ENCODE data around the gene TNFSF12.

TNFSF12 gene, protein sequence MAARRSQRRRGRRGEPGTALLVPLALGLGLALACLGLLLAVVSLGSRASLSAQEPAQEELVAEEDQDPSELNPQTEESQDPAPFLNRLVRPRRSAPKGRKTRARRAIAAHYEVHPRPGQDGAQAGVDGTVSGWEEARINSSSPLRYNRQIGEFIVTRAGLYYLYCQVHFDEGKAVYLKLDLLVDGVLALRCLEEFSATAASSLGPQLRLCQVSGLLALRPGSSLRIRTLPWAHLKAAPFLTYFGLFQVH

GRCh38 chr17:7548585-7549400, at the start of gene TNFSF12:
Gene TNFSF12, plus strand, starts transcription at chr17:7549058. Its CDS starts 96 bp downstream, at chr17:7549154.
- no peak for DNase-seq

DNA sequence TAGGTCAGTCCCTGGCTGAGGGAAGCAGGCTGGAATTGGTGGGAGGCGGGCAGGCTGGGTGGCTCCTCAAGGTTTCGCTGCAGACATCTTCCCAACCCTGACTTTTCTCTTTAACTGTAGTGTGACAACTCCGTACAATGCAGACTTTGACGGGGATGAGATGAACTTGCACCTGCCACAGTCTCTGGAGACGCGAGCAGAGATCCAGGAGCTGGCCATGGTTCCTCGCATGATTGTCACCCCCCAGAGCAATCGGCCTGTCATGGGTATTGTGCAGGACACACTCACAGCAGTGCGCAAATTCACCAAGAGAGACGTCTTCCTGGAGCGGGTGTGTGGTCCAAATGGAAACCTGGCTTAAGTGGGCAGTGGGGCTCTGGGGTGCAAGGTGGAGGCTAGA, 49.7 kb upstream of the TNFSF12 start:
- DNase-seq = no peak

GRCh38 chr17:7501729-7502128, 47.1 kb upstream of the TNFSF12 start:
- no peak for DNase-seq

DNA sequence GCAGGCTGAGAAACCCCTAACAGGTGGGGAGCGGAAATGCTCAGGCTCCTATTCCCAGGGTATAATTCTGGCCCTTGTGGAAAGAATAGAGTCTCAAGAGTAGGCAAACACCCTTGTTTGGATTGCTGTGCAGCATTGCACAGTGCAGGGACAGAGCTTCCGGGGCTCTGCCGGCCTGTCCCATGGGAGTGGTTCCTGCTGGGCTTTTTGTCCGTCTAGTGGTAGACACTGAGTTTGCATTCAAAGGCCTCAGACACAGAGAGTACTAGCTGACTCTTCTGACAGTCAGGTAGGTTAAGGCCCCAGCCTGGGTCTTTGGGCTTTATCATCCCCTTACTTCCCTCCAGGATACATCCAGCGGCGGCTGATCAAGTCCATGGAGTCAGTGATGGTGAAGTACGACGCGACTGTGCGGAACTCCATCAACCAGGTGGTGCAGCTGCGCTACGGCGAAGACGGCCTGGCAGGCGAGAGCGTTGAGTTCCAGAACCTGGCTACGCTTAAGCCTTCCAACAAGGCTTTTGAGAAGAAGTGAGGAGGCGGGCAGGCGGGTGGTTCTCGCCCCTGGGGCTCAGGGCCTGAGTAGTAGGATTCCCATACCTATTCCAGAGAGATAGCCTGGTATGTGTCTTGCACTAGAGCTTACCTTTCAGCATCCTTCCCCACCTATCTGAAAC, 46.5 kb upstream of the TNFSF12 start:
- no peak for DNase-seq

GRCh38 chr17:7502987-7503386, 45.9 kb upstream of the TNFSF12 start:
- no peak for DNase-seq

DNA sequence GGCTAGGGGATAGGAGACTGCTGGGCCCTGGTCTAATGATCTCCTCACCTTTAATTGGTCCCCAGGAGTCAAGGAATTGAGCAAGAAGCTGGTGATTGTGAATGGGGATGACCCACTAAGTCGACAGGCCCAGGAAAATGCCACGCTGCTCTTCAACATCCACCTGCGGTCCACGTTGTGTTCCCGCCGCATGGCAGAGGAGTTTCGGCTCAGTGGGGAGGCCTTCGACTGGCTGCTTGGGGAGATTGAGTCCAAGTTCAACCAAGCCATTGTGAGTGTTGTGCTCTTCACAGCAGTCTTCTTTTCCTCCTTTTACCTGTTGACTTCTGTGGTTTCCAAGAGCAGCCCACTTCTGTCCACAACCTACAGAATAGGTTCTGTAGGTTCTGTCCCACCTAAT, 45.3 kb upstream of the TNFSF12 start:
- DNase-seq = no peak

DNA sequence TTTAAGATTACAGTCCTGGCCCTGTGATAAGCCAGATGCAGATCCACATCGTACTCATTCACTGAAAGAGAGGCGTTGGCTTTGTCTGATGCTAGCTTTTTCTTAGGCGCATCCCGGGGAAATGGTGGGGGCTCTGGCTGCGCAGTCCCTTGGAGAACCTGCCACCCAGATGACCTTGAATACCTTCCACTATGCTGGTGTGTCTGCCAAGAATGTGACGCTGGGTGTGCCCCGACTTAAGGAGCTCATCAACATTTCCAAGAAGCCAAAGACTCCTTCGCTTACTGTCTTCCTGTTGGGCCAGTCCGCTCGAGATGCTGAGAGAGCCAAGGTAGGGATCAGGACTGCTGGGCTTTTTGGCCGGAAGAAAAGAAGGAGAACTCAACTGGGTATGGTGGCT, 40.7 kb upstream of the TNFSF12 start:
- DNase-seq = no peak

DNA sequence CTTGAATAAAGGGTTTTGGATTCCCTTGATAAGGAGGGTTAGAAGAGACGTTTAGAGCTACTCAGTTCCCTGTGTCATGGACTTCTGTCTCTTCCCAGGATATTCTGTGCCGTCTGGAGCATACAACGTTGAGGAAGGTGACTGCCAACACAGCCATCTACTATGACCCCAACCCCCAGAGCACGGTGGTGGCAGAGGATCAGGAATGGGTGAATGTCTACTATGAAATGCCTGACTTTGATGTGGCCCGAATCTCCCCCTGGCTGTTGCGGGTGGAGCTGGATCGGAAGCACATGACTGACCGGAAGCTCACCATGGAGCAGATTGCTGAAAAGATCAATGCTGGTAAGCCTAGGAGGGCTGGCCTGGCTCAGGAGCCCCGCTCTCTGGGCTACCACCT, 40.0 kb upstream of the TNFSF12 start:
- DNase-seq = no peak

DNA sequence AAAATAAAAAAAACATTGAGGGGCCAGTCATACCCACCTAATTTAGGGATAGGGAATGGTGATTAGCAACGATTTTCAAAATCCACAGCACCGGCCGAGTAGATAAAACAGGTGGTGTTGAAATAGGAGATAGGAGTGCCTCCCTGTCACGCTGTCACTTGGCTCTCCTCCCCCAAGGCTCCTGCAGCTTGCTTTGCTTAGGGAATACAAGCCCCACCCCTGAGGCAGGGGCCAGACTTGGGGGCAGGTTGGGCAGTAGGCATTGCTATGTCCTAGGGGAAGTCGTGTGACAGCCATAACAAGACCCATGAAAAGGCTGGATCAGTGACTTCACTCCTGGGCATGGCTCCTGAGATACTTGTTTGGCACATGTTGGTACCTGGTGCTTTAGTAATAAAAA, 38.9 kb upstream of the TNFSF12 start:
- no peak for DNase-seq

- DNase-seq = no peak
These were observed 37.8 kb upstream of the TNFSF12 start for GRCh38 chr17:7511108-7511507.

GRCh38 chr17:7512105-7512504, 36.8 kb upstream of the TNFSF12 start:
- DNase-seq = no peak

GRCh38 chr17:7512824-7513540, 35.9 kb upstream of the TNFSF12 start:
- no peak for DNase-seq

DNA sequence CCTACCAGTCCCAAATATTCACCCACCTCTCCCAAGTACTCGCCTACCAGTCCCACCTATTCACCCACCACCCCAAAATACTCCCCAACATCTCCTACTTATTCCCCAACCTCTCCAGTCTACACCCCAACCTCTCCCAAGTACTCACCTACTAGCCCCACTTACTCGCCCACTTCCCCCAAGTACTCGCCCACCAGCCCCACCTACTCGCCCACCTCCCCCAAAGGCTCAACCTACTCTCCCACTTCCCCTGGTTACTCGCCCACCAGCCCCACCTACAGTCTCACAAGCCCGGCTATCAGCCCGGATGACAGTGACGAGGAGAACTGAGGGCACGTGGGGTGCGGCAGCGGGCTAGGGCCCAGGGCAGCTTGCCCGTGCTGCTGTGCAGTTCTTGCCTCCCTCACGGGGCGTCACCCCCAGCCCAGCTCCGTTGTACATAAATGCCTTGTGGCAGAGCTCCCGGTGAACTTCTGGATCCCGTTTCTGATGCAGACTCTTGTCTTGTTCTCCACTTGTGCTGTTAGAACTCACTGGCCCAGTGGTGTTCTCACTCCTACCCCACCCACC, 34.9 kb upstream of the TNFSF12 start:
- no peak for DNase-seq

- DNase-seq = no peak
These were observed 32.8 kb upstream of the TNFSF12 start for GRCh38 chr17:7515911-7516610.

DNA sequence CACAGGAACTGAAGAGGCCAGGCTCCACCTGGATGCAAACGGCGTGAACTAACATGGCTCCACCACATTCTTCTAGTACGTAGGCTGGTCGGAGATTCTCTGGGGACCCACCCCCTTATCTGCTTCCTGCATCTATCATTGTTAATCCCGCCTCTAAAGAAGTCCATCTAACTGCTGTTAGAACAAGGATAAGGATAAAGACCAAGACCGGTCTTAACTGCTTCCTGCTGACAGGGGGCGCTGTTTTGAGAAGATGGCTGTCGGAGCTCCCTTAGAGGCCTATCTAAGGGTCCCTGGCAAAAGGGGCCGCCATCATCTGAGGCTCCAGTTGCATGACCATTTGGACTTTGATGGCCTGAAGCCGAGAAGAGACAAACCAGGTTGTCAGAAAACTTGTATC, 25.8 kb upstream of the TNFSF12 start:
- peak; percentile 15 for DNase-seq

- DNase-seq = no peak
These were observed 20.0 kb upstream of the TNFSF12 start for GRCh38 chr17:7528842-7529241.

- no peak for DNase-seq
These were observed 18.6 kb upstream of the TNFSF12 start for GRCh38 chr17:7530023-7530900.

DNA sequence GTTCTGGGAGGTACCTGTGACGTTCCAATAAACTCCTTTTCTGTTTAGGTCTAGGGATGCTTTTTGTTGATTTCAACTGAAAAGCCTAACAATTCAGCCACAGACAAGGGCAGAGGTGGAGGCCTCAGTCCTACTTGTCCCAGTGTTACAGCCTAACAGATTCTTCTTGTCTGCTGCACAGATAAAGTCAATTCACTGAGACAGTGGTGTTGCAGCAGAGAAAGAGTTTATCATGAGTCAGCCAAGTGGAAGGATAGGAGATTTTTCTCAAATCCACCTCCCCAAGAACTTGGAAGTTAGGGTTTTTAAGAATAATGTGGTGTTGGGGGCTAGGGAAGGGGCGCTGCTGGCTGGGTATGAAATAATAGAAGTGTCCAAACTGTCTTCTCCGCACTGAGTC, 10.8 kb upstream of the TNFSF12 start:
- DNase-seq = no peak

DNA sequence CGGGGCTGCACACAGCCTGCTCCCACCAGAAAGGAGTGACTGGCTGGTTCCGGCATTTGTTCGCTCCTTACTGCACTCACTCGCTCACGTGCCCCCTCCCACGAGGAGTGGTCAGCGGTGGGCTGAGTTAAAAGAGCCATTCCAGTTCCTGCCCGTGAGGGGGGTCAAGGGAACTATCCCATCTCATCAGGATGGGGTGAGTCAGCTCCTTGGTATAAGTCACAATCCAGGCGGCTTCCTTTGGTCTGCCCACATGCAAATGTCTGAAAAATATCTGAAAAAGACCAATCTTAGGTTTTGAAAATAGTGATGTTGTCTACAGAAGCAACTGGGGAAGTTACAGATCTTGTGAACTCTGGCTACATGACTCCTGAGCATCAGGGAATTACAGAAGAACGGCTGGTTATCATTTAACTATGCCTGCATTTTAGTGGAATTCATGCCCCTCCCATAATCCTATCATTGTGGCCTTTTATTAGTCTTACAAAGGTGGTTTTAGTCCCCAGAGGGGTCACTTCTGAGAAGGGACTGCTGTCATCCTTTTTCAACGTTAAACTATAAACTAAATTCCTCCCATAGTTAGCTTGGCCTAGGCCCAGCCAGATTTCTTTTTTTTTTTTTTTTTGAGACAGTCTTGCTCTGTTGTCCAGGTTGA, 9.8 kb upstream of the TNFSF12 start:
- no peak for DNase-seq

DNA sequence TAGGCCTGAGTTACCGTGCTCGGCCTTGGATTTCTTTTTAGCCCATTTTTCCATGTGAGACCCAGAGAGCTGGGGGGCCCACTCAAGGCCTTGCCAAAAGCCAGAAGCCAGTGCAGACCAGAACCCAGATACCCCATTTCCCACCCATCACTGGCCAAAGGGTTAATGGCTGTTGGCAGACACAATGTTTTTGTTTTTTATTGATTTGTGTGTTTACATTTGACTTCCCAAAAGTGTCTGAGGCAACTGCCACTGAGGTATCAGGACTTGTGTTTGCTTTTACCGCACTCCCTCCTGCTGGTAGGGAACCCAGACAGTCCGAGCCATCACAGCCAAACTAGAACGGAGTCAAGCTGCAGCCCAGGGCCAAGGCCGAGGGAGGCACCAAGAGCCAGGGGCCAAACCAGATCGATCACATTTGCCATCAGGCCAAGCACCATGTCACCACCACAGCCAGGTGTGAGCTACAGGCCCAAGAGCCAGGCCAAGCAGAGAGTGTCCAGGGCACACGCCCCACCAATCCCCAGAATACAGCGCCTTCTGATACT, 7.7 kb upstream of the TNFSF12 start:
- DNase-seq = no peak
